Activated CD8-positive, alpha-beta memory T cell treated with anti-CD3 and anti-CD28 coated beads for 48 hours (primary cell): Measurements from ENCODE around the gene FN3K.

Experiments
- DNase-seq, 3 experiments: peaks; one replicate each; pipeline ENCODE4 v3.0.0-alpha.2; 2020; ENCODE audit warnings: low read depth in 2 of 3, low spot score in 2 of 3

FN3K gene

GRCh38 chr17:82734987-82735866, at the start of gene FN3K:
TSS of gene FN3K (plus strand) at chr17:82735615. CDS start at chr17:82735637, 22 bp downstream.
- no peak for DNase-seq

- no peak for DNase-seq
Observed at GRCh38 chr17:82686366-82687324, 48.8 kb upstream of the FN3K start.

DNA sequence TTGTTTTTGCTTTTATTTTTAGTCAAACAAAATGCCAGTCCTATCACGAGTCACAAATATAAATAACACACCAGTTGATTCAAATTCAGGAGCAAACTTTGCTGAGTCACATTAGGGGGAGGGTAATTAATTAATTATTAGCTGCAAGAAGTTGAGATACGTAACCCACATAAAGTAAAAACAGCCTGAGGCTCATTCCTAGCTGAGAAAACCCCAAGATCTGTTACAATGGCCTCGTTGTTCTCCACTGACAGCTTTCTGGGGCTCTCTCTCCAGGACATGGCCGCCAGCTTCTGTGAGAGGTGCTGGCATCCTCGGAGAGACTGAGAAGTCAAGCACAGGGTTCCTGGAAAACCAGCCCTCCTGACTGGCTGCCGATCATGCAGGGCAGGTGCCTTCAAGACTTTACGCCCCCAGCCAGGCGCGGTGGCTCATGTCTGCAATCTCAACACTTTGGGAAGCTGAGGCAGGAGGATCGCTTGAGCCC, 48.0 kb upstream of the FN3K start:
- no peak for DNase-seq

DNA sequence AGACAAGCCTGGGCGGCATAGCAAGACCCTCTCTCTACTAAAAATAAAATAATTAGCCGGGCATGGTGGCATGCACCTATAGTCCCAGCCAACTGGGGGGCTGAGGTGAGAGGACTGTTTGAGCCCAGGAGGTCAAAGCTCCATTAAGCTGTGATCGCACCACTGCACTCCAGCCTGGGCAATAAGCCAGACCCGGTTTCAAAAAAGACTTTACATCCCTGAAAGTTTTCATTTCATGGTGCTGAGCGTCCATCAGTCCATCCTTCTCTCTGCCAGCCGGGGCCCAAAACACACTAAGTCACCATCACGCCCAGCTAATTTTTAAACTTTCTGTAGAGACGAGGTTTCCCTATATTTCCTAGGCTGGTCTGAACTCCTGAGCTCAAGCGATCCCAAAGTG, 47.5 kb upstream of the FN3K start:
- DNase-seq: no peak

DNA sequence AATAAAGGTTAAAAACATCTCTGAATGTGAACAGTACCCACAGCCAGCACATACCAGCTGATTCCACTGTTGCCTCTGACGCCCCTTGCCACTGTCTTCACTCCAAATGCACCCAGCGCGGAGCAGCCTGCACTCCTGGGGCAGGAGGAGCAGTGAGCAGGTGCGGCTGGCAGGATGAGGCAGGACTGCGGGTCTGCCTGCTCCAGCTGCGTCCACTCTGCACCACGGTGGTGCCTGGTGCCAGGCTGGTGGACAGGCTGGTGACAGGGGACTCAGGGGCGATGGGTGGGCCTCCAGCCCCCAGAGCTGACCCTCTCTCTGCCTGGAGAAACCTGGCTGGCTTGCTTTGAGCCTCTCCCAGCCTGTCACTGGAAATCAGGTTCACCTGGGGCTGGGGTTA, 46.3 kb upstream of the FN3K start:
- DNase-seq: no peak

DNA sequence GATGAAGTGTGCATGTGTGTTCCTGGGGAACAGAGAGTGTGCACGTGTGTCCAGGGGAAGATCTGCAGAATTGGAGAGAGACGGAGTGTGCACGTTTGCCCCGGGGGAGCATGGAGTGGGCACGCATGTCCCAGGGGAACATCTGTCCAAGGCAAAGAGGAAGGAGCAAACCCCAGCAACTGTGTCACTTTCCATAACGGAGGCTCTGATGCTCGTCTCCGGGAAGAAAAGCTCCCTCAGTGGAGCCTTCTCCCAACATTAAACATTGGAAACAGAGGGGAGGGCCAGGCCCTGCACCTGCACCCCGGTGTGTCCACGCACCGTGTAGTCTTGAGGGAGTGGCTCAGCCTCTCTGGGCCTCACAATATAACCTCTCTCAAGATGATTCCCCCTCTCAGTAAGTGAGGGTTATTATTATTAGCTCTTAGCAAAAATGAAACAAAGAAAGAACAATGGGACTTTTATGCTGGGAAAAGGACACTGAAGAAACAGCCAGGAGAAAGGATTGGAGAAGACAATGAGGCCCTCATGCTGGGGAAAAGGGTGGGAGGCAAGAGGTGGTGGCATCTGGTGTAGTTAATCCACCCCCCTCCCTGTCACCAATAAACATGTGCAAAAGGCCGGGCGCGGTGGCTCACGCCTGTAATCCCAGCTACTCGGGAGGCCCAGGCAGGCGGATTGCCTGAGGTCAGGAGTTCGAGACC, 44.5 kb upstream of the FN3K start:
- DNase-seq: no peak

DNA sequence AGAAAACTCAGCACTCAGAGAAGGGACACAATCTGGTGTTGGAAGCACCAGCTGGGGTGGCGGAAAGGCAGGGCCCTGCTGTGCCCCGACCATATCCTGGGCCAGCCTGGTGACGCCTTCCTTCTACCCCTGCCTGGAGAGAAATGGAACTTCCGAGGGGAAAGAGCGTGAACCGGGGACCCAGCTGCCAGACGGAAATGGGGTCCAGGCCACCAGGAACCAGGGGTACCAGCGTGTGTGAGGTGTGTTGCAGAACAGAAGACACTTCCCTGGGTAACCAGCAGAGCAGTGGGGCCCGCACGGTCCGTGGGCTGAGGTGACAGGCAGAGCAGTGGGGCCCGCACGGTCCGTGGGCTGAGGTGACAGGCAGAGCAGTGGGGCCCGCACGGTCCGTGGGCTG, 43.7 kb upstream of the FN3K start:
- no peak for DNase-seq

DNA sequence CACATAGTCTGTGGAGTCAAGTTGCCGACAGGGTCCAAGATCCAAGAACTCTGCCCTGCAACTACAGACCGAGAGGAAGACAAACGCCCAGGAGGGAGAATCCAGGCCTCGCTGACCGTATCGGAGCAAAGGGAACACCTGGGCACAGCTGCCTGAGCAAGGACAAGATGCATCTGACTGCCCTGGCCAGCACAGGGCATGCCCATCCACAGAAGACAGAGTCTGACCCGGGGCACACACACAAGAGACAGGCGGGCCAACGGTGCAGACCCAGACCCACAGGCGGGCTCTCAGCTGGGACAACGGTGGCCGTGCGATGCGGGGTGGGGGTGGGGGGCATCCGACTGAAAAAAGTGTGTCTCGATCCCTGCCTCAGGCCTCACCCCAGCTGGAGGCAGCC, 43.1 kb upstream of the FN3K start:
- DNase-seq: no peak

DNA sequence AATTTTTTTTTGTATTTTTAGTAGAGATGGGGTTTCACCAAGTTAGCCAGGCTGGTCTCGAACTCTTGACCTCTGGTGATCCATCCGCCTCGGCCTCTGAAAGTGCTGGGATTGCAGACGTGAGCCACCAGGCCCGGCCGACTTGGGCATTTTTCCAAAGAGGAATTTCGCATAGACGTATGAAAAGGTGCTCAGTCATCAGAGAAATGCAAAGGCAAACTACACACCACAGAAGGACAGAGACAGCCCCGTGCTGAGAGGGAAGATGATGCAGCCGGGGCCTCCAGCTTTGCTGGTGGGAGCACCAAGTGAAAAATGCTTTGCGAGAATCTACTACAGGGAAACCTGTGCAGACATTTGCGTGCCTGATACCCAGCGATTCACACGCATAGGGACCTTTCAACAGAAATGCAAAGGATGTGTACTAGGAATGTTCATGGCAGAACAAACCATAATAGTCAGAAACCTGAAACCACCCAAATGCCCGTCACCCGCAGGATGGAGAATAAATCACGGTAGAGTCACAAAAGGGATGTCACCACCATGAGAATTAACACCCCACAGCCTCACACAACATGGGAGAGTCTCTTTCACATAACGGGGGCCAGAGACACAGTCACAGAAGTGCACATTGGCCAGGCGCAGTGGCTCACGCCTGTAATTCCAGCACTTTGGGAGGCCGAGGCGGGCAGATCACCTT, 42.1 kb upstream of the FN3K start:
- DNase-seq: no peak

DNA sequence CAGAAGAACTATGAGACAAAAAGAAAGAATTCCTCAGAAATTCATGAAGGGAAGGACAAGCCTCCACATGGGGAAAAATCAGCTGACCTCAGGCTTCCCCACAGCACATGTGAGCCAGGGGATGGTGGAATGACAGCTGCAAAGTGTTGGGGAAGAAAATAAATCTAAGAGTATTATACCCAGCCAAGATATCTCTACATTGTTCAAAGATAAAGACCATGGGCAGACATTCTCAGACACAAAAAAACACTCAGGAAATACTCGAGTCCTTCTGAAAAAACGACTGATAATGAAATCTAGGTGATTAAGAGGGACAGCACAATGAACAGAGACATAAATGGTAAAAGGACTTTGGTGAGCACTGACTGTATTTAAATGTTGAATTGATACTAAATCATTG, 40.8 kb upstream of the FN3K start:
- DNase-seq: no peak

DNA sequence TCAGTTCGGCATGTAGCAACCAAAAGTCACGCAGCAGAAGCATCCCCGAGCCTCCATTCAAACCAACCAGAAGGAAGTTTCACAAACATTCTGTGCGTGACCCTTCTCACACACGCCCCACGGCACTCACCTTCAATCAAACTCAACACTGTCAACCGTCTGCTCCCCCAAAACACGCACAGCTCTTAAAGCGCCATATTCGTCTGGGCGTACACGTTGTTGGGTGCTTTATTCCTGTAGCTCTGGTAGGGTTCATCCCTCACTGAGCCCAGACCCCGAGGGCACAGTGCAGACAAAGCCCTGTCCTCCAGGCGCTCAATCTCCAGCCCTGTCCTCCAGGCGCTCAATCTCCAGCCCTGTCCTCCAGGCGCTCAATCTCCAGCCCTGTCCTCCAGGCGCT, 39.2 kb upstream of the FN3K start:
- DNase-seq: no peak

GRCh38 chr17:82696916-82697807, 38.3 kb upstream of the FN3K start:
- DNase-seq: no peak

DNA sequence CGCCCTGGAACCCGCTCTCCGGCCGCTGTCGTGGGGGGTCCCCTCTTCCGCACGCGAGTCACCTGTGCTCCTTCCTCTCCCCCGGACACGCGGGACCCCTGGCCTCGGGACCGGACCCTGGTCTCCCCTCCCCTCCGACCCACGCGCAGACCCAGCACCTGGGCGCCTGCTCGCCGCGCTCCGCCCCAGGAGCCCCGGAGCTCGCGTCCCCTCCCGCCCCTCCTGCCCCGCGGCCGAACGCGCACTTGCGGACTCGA, 37.7 kb upstream of the FN3K start:
- DNase-seq: no peak

DNA sequence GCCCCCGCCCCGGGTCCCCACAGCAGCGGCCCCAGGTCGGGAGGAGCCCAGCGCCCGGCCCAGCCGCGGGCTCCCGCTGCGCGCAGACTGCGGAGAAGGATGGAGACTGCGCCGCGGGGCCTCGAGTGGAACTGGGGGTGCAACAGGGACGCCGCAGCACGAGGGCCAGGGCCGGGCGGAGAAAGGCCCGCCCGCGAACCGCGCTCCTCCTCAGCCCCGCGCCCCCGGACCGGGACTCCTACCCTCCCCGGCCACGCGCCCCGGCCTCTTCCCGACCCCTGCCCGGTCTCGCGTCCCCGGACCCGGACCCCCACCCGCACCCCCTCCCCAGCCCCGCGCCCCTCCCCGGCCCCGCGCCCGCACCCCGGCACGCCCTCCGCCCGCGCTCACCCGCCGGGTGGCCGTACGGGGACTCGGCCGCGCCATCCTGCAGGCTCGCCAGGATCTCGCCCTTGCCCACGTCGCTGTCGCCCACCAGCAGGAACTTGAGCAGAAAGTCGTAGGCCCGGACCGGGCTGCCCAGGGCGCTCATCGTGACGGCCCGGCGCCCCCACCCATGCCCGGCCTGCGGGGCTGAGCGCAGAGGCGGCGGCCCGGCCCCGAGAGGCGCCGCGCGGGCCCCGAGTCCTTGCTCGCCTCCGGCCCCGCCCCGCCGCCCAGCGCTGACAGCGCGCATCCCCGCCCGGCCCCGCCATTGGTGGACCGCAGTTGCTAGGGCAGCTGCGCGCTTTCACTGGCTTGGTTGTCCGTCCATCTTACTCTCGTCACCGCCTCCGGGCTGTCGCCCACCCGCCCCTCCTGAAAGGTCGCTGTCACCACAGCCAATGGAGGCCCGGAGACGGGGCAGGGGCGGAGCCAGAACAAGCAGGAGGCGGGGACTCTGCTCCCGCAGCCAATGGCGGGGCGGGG, 37.1 kb upstream of the FN3K start, which contains the start of gene RAB40B:
RAB40B (minus strand) TSS at position 634 of the 909 bp plus-strand sequence; CDS start at position 532, 102 bp downstream.
- DNase-seq: peak; percentile 90 to 96 (median 92)

GRCh38 chr17:82698974-82699442, 36.4 kb upstream of the FN3K start:
- no peak for DNase-seq

DNA sequence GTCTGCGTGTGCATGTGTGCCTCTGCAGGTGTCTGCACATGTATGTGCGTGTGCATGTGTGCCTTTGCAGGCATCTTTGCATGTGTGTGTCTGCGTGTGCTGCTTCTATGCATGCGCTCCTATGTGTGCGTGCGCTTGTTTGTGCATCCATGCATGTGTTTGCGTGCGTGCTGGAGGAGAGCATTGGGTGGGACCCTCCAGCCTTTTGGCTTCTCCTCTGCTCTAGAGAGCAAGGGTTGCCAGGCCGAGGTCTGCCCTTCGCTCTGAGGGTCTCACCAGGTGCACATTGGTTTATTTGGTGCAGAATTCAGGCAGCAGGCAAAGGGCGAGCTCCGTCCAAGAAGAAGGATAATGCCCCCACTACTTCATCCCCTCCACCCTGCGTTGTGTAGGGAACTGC, 35.9 kb upstream of the FN3K start:
- DNase-seq: no peak

DNA sequence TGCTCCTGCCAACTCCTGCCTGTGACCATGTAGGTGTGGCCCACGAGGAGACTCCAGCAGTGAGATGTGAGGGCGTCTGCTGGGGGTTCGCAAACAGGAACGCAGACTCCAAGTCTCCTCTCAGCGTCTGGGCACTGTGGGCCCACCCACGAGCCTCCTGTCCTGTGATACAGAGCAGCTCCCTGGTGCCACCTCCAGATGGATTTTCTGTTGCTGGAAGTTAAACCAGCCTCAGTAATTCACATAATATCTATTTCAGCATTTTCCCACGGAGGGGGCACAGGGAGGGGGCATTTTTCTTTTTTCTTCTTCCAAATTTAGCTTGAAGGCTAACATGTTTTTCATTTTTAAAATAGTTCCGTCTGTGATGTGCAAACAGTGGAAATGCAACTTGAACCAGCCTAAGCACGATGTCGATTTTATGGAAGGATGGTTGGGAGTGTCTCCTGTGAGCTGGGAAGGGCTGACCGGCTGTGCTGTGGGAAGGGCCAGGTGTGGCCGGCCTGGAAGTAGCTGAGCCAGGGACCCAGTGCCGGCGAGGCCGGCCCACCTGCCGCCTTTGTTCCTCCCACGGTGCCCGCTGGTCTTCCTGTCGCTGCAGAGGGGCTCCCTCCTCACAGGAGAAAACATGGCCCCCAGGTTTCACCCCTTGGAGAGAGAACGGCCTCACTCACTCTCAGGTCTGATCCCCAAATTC, 33.0 kb upstream of the FN3K start:
- no peak for DNase-seq
